AG09309 (cell line): ENCODE results near the gene CCDC30.
"Not testable (repeated sequence)": the region's sequence is repeated elsewhere in the genome, so short reads cannot be mapped to it uniquely, and the experiment has no call there.

Source experiments
- DNase-seq: peaks from one replicate; pipeline ENCODE4 v3.0.0-alpha.2; 2010; ENCODE audit warnings: low read depth
- H3K4me3 ChIP-seq: 2 replicates; pipeline ENCODE4 v1.5.1; 2011; ENCODE audit warnings: mild to moderate bottlenecking, low read depth, low read length, moderate library complexity; ENCODE audit not compliant: control insufficient read depth
- TF ChIP-seq, protein P1 (sequence below): IDR thresholded peaks from 2 replicates; pipeline ENCODE4 v1.5.1; 2011; ENCODE audit warnings: mild to moderate bottlenecking, low read depth, low read length, inconsistent platforms; ENCODE audit not compliant: insufficient read depth, control insufficient read depth; ENCODE audit errors: missing control alignments

CCDC30 gene

DNA sequence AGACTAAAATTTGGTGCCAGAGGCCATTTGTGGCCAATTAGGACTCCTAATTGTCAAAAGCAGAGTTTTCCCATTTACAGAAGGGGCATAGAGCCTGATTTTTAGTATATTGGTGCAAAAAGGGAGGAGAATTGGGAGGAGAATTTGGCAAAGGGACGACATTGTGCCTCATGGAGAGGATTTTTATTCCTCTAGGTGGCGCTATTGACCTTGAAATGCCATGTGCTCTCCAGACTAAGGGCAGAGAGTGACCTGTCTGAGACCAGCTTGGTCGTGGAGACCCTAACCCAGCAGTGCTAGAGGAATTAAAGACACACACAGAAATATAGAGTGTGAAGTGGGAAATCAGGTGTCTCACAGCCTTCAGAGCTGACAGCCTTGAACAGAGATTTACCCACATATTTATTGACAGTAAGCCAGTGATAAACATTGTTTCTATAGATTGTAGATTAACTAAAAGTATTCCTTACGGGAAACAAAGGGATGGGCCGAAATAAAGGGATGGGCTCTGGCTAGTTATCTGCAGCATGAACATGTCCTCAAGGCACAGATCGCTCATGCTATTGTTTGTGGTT lies 48.6 kb downstream of the CCDC30 start:
- not testable (repeated sequence) for H3K4me3 ChIP-seq, DNase-seq
- TF ChIP-seq, protein P1, sequence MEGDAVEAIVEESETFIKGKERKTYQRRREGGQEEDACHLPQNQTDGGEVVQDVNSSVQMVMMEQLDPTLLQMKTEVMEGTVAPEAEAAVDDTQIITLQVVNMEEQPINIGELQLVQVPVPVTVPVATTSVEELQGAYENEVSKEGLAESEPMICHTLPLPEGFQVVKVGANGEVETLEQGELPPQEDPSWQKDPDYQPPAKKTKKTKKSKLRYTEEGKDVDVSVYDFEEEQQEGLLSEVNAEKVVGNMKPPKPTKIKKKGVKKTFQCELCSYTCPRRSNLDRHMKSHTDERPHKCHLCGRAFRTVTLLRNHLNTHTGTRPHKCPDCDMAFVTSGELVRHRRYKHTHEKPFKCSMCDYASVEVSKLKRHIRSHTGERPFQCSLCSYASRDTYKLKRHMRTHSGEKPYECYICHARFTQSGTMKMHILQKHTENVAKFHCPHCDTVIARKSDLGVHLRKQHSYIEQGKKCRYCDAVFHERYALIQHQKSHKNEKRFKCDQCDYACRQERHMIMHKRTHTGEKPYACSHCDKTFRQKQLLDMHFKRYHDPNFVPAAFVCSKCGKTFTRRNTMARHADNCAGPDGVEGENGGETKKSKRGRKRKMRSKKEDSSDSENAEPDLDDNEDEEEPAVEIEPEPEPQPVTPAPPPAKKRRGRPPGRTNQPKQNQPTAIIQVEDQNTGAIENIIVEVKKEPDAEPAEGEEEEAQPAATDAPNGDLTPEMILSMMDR, result peak; percentile 21

DNA sequence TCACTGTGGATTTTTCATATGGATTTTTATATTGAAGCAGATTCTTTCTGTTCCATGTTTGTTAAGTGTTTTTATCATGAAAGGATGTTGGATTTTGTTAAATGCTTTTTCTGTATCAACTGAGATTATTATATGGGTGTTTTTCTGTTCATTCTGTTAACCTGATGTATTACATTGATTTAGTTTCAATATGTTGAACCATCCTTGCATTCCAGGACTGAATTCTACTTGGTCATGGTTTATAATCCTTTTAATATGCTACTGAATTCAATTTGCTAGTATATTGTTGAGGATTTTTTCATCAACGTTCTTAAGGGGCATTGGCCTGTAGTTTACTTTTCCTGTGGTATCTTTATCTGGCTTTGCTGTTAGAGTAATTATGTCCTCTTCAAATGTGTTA lies 55.8 kb downstream of the CCDC30 start:
- TF ChIP-seq, protein P1, result no peak
- DNase-seq, result no peak
- H3K4me3 ChIP-seq, result no peak overlapping the region

DNA sequence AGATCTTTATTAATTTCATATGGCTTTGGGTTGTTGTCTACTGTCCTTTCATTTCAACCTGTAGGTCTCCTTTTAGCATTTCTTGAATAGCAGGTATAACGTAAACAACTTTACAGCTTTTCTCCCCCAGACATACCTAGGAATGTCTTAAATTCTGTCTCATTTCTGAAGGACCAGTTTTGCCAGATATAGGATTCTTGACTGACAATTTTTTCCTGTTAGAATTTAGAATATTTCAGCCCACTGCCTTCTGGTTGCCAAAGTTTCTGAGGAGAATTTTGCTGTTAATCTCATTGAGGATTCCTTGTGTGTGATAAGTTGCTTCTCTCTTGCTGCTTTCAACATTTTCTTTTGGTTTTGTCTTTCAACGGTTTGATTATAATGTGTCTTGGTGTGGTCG lies 60.1 kb downstream of the CCDC30 start:
- TF ChIP-seq, protein P1, result no peak
- no peak overlapping the region for H3K4me3 ChIP-seq
- no peak for DNase-seq

DNA sequence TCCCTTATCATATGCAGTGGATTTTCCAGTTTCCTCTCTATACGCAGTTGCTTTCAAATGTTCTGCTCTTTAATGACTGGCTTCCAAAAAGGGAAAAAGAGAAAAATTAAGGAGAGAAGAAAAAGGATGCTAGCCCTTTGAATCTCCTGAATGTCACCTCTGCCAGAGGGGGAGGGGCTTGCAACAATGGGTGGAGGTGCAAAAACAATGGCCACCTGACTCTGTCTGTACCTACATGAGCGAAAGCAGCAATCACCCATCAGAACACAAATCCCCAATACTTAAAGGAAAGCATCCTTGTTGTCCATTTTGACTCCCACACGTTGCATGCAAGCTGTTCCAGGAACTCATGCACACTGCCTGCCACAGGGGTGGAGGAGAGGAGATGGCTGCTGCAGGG lies 61.2 kb downstream of the CCDC30 start:
- TF ChIP-seq, protein P1, result no peak
- H3K4me3 ChIP-seq, result no peak overlapping the region
- no peak for DNase-seq

DNA sequence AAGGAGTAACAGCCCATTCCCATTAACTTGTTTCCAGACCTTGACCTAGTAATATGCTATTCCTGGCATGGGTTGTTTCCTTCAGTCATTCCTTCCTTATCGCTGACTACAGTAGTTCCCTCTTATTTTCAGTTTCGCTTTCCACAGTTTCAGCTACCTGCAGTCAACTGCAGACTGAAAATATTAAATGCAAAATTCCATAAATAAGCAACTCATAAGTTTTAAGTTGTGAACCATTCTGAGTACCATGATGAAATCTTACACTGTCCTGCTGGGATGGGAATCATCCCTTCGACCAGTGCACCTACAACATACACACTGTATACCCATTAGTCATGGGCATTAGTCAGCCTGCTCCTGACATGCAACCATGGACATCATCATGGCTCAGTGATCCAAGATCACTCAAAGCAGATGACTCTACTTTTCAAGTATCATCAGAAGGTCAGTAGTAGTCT lies 66.7 kb downstream of the CCDC30 start:
- peak; percentile 25 for DNase-seq
- TF ChIP-seq, protein P1, result no peak
- H3K4me3 ChIP-seq, result no peak overlapping the region

DNA sequence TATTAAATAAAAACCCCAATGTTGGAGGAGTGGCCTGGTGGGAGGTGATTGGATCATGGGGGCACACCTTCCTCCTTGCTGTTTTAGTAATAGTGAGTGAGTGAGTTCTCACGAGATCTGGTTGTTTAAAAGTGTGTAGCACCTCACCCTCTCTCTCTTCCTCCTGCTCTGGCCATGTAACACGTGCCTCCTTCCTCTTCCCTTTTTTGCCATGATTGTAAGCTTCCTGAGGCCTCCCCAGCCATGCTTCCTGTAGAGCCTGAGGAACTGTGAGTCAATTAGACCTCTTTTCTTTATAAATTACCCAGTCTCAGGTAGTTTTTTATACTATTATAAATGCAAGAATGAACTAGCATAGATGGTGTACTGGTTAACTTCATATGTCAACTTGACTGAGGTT lies 68.0 kb downstream of the CCDC30 start:
- TF ChIP-seq, protein P1, result no peak
- H3K4me3 ChIP-seq, result no peak overlapping the region
- DNase-seq, result no peak
